Endothelial cell of umbilical vein (primary cell): Measurements from ENCODE around the gene JPT2. TPM values are rescaled to one million over a fixed set of nuclear protein-coding genes. Genes with fewer than 3 reads are reported as not detected.

Experiments used
- BruUV-seq: library from RNA; stranded (reverse); fragments of 400-500 nt; replicated peaks from 2 replicates; lab custom pipeline; 2021; lab: Mats Ljungman, UMichigan
- CTCF ChIA-PET: fragments of 300-600, 350-600 bp; sonication (Branson Sonifier 250); formaldehyde crosslinking; loops from one replicate; lab custom pipeline; 2021; ENCODE audit warnings: antibody characterized with exemption, inconsistent platforms; lab: Charles Lee
- POLR2A ChIA-PET: fragments of 300-600, 350-600 bp; sonication (Branson Sonifier 250); formaldehyde crosslinking; loops from one replicate; lab custom pipeline; 2021; ENCODE audit warnings: antibody characterized with exemption, inconsistent platforms; lab: Charles Lee
- DNase-seq: peaks from one replicate; pipeline ENCODE4 v3.0.0-alpha.2; 2011; ENCODE audit warnings: low read depth, low spot score
- FAIRE-seq: peaks from 2 replicates; lab custom pipeline; 2011; peaks lifted over from hg19 to GRCh38; lab: Jason Lieb, UNC
- H2AFZ ChIP-seq: 2 replicates; pipeline ENCODE4 v1.6.0; 2012; ENCODE audit warnings: low read depth, low read length, control low read depth, inconsistent platforms
- H3K27ac ChIP-seq: 2 replicates; pipeline ENCODE4 v1.5.1; 2011; ENCODE audit warnings: low read depth, mild to moderate bottlenecking, control low read depth, low read length, moderate library complexity; ENCODE audit not compliant: insufficient read depth
- H3K27me3 ChIP-seq, 2 experiments: 2 replicates each; pipeline versions ENCODE4 v1.6.0 to v1.6.1; 2011; ENCODE audit warnings: low read length in 2 of 2, mixed read lengths in 1 of 2; ENCODE audit not compliant: control insufficient read depth in 2 of 2, insufficient read depth in 2 of 2
- H3K36me3 ChIP-seq, 2 experiments: 2 replicates in 1 of 2; 3 replicates in 1 of 2; pipeline ENCODE4 v1.5.1; 2011; ENCODE audit warnings: low read length in 2 of 2, mild to moderate bottlenecking in 1 of 2, moderate library complexity in 1 of 2; ENCODE audit not compliant: control insufficient read depth in 2 of 2, insufficient read depth in 2 of 2; ENCODE audit errors: extremely low read depth in 1 of 2
- H3K4me1 ChIP-seq: 3 replicates; pipeline ENCODE4 v1.5.1; 2011; ENCODE audit warnings: mild to moderate bottlenecking, low read length; ENCODE audit not compliant: control insufficient read depth, insufficient read depth; ENCODE audit errors: extremely low read depth
- H3K4me2 ChIP-seq: 2 replicates; pipeline ENCODE4 v1.6.1; 2011; ENCODE audit warnings: low read length, control low read depth, mixed read lengths; ENCODE audit not compliant: insufficient read depth
- H3K4me3 ChIP-seq, 3 experiments: fragments of 200-600 bp in 1 of 3; sonication (generic), shearing (Covaris generic) in 1 of 3; replicated peaks in 1 of 3; 2 replicates each; pipeline ENCODE4 v1.5.1; 2011 to 2016; ENCODE audit warnings: control low read depth in 3 of 3, low read length in 3 of 3, mild to moderate bottlenecking in 2 of 3, inconsistent platforms in 1 of 3, low read depth in 1 of 3, moderate library complexity in 1 of 3; ENCODE audit not compliant: insufficient read depth in 1 of 3
- H3K79me2 ChIP-seq: 2 replicates; pipeline ENCODE4 v1.6.0; 2012; ENCODE audit warnings: low read length, inconsistent platforms; ENCODE audit not compliant: control insufficient read depth, insufficient read depth
- H3K9ac ChIP-seq: replicated peaks from 2 replicates; pipeline ENCODE3; 2011; ENCODE audit warnings: low read length, control low read depth; ENCODE audit not compliant: insufficient read depth; ENCODE audit errors: extremely low read depth
- H3K9me1 ChIP-seq: replicated peaks from 3 replicates; pipeline ENCODE4 v1.6.0; 2011; ENCODE audit warnings: mild to moderate bottlenecking, low read length; ENCODE audit not compliant: control insufficient read depth, insufficient read depth; ENCODE audit errors: extremely low read depth
- H3K9me3 ChIP-seq: replicated peaks from 2 replicates; pipeline ENCODE4 v1.5.1; 2012; ENCODE audit warnings: low read length, inconsistent platforms; ENCODE audit not compliant: control insufficient read depth, insufficient read depth
- H4K20me1 ChIP-seq: replicated peaks from 2 replicates; pipeline ENCODE3; 2011; ENCODE audit warnings: mild to moderate bottlenecking, low read length; ENCODE audit not compliant: control insufficient read depth, insufficient read depth; ENCODE audit errors: extremely low read depth
- FOS ChIP-seq: IDR thresholded peaks from 2 replicates; pipeline ENCODE4 v1.6.1; 2011; ENCODE audit warnings: mild to moderate bottlenecking, low read length, moderate library complexity, borderline replicate concordance; ENCODE audit not compliant: insufficient read depth
- JUN ChIP-seq: IDR thresholded peaks from 2 replicates; pipeline ENCODE4 v1.6.1; 2011; ENCODE audit warnings: borderline replicate concordance, low read depth; ENCODE audit not compliant: insufficient read length, insufficient read depth
- MYC ChIP-seq: IDR thresholded peaks from one replicate; pipeline ENCODE4 v1.6.1; 2011; ENCODE audit warnings: mild to moderate bottlenecking, low read depth, low read length
- POLR2A ChIP-seq: IDR thresholded peaks from 2 replicates; pipeline ENCODE4 v1.6.1; 2012; ENCODE audit warnings: low read depth, mild to moderate bottlenecking, control low read depth, low read length
- POLR2AphosphoS5 ChIP-seq: IDR thresholded peaks from 2 replicates; pipeline ENCODE4 v1.6.1; 2012; ENCODE audit warnings: low read depth, mild to moderate bottlenecking, control low read depth, low read length, moderate library complexity; ENCODE audit not compliant: insufficient read depth
- dilution Hi-C: fragments of 300-500 bp; cut with MboI; formaldehyde crosslinking; loops from one replicate; pipeline ENCODE4 v1.15.0; 2019; ENCODE audit warnings: low sequenced_read_pairs; ENCODE audit not compliant: extremely low pct_ligation_motif_present
- intact Hi-C: fragments of 100-400 bp; cut with micrococcal nuclease; formaldehyde crosslinking; loops from one replicate; pipeline ENCODE4 v1.10.0; 2022
- polyA plus RNA-seq, 4 experiments: library from polyadenylated mRNA; depleted of rRNA in 3 of 4; stranded (reverse) in 3 of 4; unstranded in 1 of 4; fragments of >200 nt; gene quantifications; 2 replicates each; pipeline versions ENCODE4 v1.2.1 to v1.2.3, GENCODE V29; 2011 to 2012; ENCODE audit warnings: missing spikeins in 1 of 4
- total RNA-seq: library from RNA; stranded (reverse); gene quantifications from 2 replicates; pipeline ENCODE4 v1.2.3, GENCODE V29; 2021
- TF ChIP-seq, protein P1 (sequence below), 2 donors: IDR thresholded peaks; 1 replicate in 1 of 2; 2 replicates in 1 of 2; pipeline ENCODE4 v1.5.1; 2011; ENCODE audit warnings: low read length in 2 of 2, mild to moderate bottlenecking in 2 of 2, moderate library complexity in 2 of 2, control low read depth in 1 of 2, inconsistent platforms in 1 of 2, low read depth in 1 of 2; ENCODE audit not compliant: insufficient read depth in 1 of 2; ENCODE audit errors: extremely low read depth in 1 of 2
- TF ChIP-seq, protein P2 (sequence below): IDR thresholded peaks from 2 replicates; pipeline ENCODE4 v1.6.1; 2011; ENCODE audit not compliant: insufficient read depth, insufficient read length

Gene JPT2
- total and polyA plus RNA-seq, 2 donors (not counting 3 experiments of a cell fraction or from before 2014, with no cell fraction given), result 35.8 to 93.3 TPM

DNA sequence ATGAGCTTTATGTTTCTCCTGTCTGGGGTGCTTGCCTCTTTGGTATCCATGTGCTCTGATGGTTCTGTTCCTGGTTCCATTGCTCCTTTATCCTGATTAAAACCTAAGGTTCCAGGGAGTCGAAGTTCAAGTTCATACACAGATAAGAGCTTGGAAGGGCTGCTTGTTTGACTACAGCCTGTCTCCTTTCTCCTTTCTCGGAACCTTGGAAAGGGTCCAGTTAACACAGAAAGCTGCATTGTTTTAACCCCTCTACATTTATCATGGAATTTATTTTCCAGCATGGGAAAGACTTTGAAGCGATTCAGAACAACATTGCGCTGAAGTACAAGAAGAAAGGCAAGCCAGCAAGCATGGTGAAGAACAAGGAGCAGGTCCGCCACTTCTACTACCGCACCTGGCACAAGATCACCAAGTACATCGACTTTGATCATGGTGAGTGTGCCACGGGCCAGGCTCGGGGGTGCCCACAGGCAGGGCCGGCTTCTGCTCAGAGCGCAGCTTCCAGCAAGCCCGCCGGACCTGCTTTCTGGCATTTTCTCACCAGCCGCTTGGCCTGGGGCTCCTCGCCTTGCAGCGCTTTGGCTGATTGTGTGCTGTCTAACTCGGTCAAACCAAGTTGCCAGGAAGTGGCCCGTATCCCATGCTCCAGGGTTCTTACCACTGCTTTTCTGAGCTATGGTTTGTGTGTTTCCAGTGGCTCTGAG, 46.0 kb upstream of the JPT2 start:
- ChIA-PET CTCF (interaction anchor here (0.9 kb wide), 1 partner anchor 14 kb away, joined by 3 read pairs; no protein-coding TSS in a partner anchor), POLR2A (no interaction called here)
- no peak overlapping the region for H3K9ac ChIP-seq
- H3K36me3 ChIP-seq, result peaks cover 7 to 46% of the 10 kb centered on the region in 2 experiments
- dilution Hi-C loops (no loop called here), intact Hi-C loops (no loop called here)
- H3K27ac ChIP-seq, result no peak overlapping the region
- H2AFZ ChIP-seq, result no peak overlapping the region
- H3K27me3 ChIP-seq, result no peaks in the 10 kb centered on the region
- no peaks in the 10 kb centered on the region for H4K20me1 ChIP-seq
- no peak overlapping the region for H3K4me3 ChIP-seq
- peaks cover 57% of the 10 kb centered on the region for H3K79me2 ChIP-seq
- no peaks in the 10 kb centered on the region for H3K9me1 ChIP-seq
- H3K4me2 ChIP-seq, result no peak overlapping the region
- H3K9me3 ChIP-seq, result no peaks in the 10 kb centered on the region
- DNase-seq (no peak), FAIRE-seq (no peak)
- no TSS peak for BruUV-seq
- no peaks in the 10 kb centered on the region for H3K4me1 ChIP-seq
- no peak for TF ChIP-seq FOS
- TF ChIP-seq JUN, result no peak
- no peak for TF ChIP-seq MYC
- TF ChIP-seq, protein P1, sequence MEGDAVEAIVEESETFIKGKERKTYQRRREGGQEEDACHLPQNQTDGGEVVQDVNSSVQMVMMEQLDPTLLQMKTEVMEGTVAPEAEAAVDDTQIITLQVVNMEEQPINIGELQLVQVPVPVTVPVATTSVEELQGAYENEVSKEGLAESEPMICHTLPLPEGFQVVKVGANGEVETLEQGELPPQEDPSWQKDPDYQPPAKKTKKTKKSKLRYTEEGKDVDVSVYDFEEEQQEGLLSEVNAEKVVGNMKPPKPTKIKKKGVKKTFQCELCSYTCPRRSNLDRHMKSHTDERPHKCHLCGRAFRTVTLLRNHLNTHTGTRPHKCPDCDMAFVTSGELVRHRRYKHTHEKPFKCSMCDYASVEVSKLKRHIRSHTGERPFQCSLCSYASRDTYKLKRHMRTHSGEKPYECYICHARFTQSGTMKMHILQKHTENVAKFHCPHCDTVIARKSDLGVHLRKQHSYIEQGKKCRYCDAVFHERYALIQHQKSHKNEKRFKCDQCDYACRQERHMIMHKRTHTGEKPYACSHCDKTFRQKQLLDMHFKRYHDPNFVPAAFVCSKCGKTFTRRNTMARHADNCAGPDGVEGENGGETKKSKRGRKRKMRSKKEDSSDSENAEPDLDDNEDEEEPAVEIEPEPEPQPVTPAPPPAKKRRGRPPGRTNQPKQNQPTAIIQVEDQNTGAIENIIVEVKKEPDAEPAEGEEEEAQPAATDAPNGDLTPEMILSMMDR (IDR thresholded peaks at IDR 0.05; ENCODE audit: extremely low read depth in 1 of 2, insufficient read depth in 1 of 2, low read depth in 1 of 2, low read length in 2 of 2), result no peak
- no peak for TF ChIP-seq POLR2A
- TF ChIP-seq POLR2AphosphoS5, result no peak
- TF ChIP-seq, protein P2, sequence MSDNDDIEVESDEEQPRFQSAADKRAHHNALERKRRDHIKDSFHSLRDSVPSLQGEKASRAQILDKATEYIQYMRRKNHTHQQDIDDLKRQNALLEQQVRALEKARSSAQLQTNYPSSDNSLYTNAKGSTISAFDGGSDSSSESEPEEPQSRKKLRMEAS, result no peak
